ENCODE measurements around the gene TMEM208.
A peak's percentile ranks its signal among the peaks of the same experiment; 100 is the strongest.

TMEM208 gene

GRCh38 chr16:67191995-67192681 is 34.8 kb upstream of the TMEM208 start, which contains the start of gene E2F4:
Gene E2F4 (plus strand): TSS chr16:67192155. CDS start chr16:67192228, 73 bp downstream.
- peak; percentile 80 to 86 for DNase-seq

- no peak for DNase-seq
These were observed 34.1 kb upstream of the TMEM208 start for GRCh38 chr16:67192781-67193361.

GRCh38 chr16:67193536-67193935 is 33.4 kb upstream of the TMEM208 start:
- DNase-seq = no peak

- DNase-seq = no peak
These were observed 32.7 kb upstream of the TMEM208 start for GRCh38 chr16:67194260-67194659.

- no peak for DNase-seq
These were observed 31.3 kb upstream of the TMEM208 start for GRCh38 chr16:67195676-67196075.

- no peak for DNase-seq
These were observed 30.0 kb upstream of the TMEM208 start for GRCh38 chr16:67196881-67197280.

GRCh38 chr16:67197704-67198103 is 29.2 kb upstream of the TMEM208 start:
- no peak for DNase-seq

- DNase-seq = peak in 1 of 2 experiments; percentile 9
These were observed 28.6 kb upstream of the TMEM208 start for GRCh38 chr16:67198238-67198734.

- no peak for DNase-seq
These were observed 27.7 kb upstream of the TMEM208 start, which contains the start of gene ELMO3 for GRCh38 chr16:67199011-67199807. Gene ELMO3 (plus strand): TSS chr16:67199131. CDS start chr16:67199327, 196 bp downstream.

- no peak for DNase-seq
These were observed 27.1 kb upstream of the TMEM208 start for GRCh38 chr16:67199808-67200198.

GRCh38 chr16:67200491-67200890 is 26.4 kb upstream of the TMEM208 start:
- DNase-seq = no peak

GRCh38 chr16:67201411-67202345 is 25.3 kb upstream of the TMEM208 start:
- DNase-seq = no peak

- no peak for DNase-seq
These were observed 24.5 kb upstream of the TMEM208 start for GRCh38 chr16:67202426-67202825.

- no peak for DNase-seq
These were observed 23.9 kb upstream of the TMEM208 start for GRCh38 chr16:67202956-67203493.

GRCh38 chr16:67204076-67204475 is 22.9 kb upstream of the TMEM208 start:
- DNase-seq = no peak

- no peak for DNase-seq
These were observed 20.6 kb upstream of the TMEM208 start for GRCh38 chr16:67206129-67206837.

GRCh38 chr16:67206838-67207248 is 20.1 kb upstream of the TMEM208 start:
- DNase-seq = no peak

- DNase-seq = peak in 1 of 2 experiments; percentile 8
These were observed 19.5 kb upstream of the TMEM208 start for GRCh38 chr16:67207249-67208091.

- DNase-seq = no peak
These were observed 18.6 kb upstream of the TMEM208 start for GRCh38 chr16:67208154-67208896.

GRCh38 chr16:67209565-67209964 is 17.4 kb upstream of the TMEM208 start:
- DNase-seq = no peak
